GM18498 (cell line): ENCODE results near the gene COL11A2.

ENCODE experiments used
- ATAC-seq: cut with Tn5 transposase; IDR thresholded peaks from one replicate; pipeline ENCODE4 v1.9.1; 2021; ENCODE audit warnings: mild to moderate bottlenecking, moderate library complexity; ENCODE audit not compliant: unreplicated experiment

COL11A2 gene

DNA sequence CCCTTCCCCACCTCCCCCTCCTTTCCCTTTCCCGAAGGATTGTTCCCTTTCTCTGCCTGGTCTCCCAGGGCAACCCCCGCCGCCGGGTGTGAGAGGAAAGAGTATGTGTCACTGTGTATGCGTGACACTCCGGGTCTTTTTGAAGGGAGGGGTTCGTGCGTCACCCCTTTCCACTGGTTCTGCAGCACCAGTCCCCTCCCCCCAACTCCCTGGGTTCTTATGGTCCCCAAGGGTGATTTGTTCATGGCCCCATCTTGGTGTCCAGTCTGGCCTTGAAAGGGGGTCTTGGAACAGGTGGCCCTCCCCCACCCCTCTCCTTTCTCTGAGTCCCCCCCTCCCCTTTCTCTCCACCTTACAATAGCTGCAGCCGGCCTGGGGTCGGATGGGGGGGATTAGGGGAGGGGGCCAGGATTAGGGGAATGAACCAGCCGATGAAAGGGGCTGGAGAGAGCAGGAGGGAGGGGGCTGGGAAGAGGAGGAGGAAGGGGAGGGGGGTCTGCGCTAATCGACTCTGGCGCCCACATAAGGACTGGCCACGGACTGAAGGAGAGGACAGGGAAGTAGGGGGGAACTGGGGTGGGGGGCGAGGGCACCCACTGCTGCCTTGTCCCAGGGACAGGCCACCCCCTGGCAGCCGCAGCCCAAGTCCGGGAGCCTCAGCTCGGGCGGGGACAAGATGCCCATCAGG, 14.7 kb upstream of the COL11A2 start:
- no peak for ATAC-seq

DNA sequence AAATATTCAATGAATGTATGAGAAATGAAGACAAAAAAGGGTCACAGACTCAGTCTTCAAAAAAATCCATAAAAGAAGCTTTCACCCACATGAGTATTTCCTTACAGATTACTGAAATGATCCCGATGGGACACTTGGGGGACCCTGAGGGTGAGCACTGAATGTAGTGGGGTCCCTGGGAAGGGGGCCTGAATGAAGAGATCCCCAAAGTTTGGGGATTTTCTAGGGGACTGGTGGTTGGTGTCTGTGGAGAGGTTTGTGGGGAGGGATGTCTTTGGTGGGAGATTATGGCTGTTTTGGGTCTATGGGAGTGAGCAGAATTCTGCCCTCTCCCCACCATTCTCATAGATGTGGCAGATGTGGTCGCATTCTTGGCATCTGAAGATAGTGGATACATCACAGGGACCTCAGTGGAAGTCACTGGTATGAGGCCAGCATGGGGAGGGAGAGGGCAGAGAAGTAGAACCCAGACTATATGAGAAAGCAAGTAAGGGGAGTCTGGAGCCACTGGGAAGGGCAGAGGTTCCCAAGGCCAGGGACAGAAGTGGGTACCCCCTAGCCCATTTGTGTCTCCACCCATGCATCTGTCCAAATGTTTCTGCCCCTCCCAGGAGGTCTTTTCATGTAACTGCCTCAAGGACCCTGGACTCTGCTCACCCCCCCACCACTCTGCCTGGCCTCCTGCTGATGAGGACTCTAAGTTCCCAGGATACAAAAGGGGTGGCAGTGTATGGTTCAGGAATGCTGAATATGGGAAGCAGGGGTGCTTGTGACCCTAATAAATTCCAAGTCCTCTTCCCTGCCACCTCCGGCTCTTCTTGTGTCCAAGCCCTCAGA, 14.0 kb upstream of the COL11A2 start:
- ATAC-seq = no peak

DNA sequence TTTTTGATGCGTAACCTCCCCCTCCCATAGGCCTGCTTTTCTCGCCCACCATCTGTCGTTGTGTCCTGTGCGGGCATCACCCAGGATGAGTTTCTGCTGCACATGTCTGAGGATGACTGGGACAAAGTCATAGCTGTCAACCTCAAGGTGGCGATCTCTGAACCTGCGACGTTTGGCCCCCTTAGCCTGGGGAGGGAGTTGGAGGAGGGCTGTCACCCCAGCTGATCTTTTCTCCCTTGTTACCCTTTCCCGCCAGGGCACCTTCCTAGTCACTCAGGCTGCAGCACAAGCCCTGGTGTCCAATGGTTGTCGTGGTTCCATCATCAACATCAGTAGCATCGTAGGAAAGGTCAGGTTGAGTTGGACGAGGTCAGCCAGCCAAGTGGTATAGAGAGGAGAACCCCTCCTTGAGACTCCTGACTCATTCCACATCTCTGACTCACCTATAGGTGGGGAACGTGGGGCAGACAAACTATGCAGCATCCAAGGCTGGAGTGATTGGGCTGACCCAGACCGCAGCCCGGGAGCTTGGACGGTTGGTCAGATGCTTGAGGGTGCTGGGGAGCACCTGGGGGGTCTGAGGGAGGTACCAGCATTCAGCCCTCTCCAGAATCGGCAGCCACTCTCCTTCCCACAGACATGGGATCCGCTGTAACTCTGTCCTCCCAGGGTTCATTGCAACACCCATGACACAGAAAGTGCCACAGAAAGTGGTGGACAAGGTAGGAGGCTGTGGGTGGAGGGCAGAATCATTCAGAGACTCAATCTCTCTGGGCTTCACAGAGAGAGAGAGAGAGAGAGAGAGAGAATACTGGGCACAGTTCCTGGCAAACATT, 13.1 kb upstream of the COL11A2 start:
- ATAC-seq = no peak

DNA sequence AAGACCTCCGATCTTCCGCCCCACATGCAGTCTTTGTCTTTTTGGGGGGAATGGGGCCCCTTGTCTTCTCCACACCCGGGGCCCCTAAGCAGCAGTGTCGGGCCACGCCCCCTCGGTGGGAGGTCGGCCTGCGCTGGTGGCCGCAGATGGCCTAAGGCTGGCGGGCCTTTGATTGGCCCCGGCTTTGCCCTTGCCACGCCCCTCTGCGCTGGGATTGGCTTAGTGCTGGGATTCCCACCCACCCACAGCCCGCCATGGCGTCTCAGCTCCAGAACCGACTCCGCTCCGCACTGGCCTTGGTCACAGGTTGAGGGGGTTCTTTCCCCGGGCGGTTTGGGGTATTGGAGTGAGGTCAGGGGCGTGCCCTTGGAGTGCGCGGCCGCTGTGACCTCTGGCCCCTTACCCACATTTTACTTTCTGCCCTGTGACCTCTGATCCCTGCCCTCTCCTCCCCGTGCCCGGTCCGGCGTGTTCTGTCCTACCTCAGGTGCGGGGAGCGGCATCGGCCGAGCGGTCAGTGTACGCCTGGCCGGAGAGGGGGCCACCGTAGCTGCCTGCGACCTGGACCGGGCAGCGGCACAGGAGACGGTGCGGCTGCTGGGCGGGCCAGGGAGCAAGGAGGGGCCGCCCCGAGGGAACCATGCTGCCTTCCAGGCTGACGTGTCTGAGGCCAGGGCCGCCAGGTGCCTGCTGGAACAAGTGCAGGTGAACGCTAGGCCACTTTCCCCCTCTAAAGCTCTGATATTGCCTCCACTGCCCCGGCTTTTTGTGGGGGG, 12.3 kb upstream of the COL11A2 start, which contains the start of gene HSD17B8:
HSD17B8 (plus strand) TSS at position 241 of the 776 bp plus-strand sequence; CDS start at position 255, 14 bp downstream.
- peak; percentile 52 for ATAC-seq

DNA sequence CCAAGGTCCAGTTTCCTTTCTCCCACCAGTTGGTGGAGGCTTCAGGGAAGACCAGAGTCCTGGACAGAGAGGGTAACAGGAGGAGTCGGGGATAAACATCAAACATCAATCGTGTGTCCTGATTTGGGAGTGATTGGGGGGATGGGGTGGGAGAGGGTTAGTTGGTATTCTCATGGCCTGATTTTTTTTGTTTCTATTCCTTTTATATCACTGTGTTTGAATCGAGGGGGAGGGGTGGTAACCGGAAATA, 11.8 kb upstream of the COL11A2 start:
- no peak for ATAC-seq

DNA sequence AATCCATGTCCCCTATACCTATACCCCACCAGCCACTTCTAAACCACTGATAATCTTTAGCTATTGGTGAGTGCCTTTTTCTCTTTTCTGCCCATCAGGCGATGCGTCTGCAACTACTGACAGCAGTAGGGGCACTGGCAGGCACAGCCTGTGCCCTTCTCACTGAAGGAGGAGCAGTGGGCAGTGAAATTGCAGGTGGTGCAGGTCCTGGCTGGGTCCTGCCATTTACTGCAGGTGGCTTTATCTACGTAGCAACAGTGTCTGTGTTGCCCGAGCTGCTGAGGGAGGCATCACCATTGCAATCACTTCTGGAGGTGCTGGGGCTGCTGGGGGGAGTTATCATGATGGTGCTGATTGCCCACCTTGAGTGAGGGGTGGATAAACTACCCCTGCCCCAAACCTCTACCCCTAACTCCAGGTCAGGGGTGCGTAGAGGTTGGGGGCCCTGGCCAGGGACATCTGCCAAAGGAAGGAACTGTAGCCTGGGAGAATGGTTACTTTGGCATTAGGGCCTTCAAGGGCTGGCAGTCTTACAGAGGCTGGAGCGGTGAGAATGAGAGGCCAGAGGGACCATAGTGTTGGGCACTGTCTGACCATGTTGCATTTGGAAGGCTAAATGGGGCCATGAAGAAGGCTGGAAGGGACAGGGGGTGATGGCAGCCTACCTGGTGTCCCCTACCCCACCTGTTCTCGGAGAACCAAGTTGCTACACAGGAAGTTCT, 11.3 kb upstream of the COL11A2 start:
- ATAC-seq = no peak

DNA sequence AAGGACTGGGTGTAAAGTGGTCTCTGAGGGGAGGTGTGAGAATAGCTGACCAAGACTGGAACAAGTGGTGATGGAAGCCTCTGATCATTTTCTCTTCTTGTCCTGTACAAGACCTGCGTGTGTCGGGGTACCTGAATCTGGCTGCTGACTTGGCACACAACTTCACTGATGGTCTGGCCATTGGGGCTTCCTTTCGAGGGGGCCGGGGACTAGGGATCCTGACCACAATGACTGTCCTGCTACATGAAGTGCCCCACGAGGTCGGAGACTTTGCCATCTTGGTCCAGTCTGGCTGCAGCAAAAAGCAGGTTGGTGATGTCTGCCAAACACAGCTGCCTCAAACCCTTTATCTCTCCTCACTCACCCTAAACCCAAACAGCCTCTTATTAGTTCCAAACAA, 10.5 kb upstream of the COL11A2 start:
- ATAC-seq = no peak

DNA sequence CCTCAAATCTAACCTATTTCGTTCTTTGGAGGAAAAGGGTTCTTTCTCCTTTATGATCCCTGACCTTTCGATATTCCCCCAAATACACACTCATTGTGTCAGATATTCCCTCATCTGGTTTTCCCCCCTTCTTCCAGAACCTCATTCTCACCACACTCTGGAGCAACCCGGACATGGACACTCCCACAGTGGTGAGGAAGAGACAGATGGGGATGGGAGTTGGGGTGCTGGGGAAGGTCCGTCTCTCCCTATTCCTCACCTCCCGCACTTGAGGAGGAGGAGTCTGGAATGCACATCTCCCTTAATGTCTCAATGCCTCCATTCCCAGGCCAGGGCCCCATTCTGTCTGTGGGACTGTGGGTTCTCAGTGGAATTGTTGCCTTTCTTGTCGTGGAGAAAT, 9.7 kb upstream of the COL11A2 start:
- no peak for ATAC-seq

DNA sequence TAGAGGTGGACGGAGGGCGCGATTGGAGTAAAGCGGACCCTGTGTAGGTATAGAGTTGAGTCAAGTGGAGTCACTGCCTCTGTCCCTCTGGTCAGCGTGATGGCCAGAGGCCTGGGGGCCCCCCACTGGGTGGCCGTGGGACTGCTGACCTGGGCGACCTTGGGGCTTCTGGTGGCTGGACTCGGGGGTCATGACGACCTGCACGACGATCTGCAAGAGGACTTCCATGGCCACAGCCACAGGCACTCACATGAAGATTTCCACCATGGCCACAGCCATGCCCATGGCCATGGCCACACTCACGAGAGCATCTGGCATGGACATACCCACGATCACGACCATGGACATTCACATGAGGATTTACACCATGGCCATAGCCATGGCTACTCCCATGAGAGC, 8.9 kb upstream of the COL11A2 start:
- no peak for ATAC-seq

DNA sequence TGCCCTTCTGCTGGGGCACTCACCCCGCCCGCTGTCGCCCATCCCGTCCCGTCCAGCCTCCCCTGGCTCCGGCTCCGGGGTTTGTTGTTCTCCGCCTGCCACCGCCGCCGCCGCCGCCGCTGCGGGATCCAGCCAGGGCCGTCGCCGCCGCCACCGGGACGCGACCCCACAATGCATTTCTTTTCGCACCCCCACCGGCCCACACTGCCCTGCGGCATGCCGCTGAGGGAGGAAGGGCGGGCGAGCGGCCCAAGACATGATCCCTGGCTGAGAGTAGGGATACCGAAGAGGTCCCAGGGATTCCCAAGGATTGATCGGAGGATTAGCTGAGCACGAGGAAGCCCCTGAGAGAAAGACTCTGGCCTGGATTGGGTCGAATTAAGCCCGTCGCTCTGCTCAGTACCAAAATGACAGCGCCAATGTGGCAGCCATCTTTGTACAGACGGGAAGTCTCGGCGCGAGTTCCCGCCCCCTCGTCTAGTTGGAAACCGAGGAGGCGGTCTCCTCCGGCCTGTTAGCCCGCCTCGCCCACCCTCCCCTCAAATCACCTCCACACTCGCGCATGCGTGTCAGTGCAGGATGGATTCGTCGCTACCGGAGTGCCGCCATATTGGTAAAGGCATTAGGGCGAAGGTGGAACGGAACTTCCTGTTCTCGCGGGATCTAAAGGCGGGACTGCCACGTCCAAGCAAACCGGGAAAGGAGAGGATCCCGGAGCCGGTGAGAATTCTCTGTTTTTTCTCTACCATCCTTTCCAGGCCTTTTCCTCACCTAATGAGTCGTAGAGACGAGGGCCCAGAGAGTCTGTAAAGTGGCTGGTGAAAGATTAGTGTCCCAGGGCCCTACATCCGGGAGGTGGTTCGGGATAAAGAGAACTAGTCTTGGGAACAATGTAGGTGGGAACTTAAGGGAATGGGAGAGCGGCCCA, 8.2 kb upstream of the COL11A2 start, which contains the start of the genes RXRB and SLC39A7:
RXRB (minus strand) TSS at position 447 of the 928 bp plus-strand sequence; CDS start at position 258, 189 bp downstream.
SLC39A7 (plus strand) TSS at position 649 of the 928 bp plus-strand sequence. CDS start 379 bp downstream, outside the sequence.
- ATAC-seq = peak; percentile 65

DNA sequence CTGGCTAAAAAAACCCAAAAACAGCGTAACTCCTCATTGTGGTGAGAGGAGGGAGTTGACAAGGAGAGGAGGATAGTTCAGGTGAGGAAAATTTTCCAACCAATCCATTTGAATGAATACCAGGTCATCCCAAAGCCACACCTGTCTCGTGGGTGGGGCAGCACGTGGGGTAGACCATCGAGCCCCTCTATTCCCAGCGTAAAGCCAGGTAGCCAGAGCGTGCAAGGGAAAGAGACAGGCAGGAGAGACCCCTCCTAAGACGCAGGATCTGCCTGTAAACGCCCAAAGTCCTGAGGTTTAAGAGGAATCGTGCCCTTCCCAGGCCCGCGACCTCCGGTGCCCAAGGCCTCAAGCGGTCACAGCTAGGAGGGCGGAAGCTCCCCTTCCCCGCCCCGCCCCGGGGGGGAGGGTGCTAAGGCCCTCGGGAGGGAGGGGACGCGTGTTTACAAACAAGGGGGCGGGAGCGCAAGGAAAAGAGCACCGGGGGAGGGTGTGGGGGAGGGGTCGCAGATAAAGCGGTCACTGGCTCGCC, 7.5 kb upstream of the COL11A2 start:
- peak; percentile 30 for ATAC-seq

DNA sequence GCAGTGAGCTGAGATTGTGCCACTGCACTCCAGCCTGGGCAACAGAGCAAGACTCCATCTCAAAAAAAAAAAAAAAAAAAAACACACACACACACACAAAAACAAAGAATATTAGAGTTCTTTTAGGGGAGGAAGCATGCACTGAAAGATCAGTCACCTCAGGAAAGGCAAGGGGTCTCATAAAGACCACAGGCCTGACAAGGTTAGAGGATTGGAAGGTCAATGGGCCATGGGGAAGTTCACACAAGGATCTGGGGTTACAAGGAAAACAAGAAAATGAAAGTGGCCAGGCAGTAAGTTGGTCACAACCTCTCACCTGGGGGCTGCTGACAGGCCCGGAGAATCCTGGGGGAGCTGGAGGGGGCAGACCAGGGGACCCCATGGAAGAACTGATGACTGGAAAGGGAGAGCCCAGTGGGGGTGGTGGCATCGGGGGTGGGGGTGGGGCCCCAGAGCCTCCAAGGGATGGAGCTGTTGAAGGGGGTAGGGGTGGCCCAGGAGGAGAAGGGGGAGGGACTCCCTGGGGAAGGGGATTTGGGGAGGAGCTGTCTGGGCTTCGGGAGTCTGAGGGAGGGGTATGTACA, 6.7 kb upstream of the COL11A2 start:
- no peak for ATAC-seq

DNA sequence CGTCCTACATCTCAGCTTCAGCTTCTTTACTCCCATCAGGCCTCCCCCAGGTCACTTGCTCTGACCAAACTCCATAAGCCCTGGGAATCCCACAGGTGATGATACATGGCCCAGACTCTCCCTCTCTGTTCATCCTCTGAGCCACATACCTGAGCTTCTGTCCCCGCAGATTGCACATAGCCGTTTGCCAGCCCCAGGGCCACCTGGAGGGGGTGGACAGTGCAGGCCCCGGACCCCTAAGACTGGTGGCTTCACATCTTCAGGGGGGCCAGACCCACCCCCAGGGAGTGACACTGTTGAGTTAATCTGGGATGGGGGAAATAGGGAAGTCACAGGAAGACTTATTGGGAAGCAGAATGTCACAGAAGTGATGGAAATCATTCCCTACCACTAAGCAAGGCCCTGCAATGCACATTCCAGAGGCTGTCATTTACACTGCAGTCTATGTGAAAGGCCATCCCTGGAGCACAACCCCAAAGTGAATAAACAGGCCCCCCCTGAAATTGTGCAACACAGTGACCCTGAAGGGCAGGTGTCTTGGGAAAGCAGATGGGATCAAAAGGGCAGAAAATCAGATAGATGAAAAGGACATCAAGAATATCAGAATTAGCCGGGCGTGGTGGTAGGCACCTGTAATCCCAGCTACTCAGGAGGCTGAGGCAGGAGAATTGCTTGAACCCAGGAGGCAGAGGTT, 6.0 kb upstream of the COL11A2 start:
- ATAC-seq = no peak

DNA sequence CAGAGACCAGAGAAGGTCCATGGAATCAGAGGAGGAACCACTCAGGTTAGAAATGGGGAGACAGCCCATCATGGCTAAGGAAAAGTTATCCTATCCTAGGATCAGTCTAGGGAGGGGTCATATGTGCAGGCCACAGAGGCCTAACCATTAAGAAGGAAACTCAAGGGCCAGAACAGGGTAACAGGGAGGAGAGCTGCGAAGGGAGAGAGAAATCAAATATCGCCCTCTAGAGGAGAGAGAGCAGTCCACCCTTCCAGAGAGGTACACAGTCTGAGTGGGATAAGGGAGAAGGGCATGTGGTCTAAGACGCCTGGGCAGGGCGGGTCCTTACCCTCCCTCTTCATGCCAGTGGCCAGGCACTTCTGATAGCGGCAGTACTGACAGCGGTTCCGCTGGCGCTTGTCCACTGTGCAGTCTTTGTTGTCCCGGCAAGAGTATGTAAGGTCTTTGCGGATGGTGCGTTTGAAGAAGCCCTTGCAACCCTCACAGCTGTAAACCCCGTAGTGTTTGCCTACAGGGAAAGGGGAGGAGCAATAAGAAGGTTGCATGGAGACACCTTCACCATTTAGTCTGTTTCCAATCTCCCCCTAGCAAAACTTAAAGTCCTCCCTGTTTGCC, 5.3 kb upstream of the COL11A2 start:
- no peak for ATAC-seq

DNA sequence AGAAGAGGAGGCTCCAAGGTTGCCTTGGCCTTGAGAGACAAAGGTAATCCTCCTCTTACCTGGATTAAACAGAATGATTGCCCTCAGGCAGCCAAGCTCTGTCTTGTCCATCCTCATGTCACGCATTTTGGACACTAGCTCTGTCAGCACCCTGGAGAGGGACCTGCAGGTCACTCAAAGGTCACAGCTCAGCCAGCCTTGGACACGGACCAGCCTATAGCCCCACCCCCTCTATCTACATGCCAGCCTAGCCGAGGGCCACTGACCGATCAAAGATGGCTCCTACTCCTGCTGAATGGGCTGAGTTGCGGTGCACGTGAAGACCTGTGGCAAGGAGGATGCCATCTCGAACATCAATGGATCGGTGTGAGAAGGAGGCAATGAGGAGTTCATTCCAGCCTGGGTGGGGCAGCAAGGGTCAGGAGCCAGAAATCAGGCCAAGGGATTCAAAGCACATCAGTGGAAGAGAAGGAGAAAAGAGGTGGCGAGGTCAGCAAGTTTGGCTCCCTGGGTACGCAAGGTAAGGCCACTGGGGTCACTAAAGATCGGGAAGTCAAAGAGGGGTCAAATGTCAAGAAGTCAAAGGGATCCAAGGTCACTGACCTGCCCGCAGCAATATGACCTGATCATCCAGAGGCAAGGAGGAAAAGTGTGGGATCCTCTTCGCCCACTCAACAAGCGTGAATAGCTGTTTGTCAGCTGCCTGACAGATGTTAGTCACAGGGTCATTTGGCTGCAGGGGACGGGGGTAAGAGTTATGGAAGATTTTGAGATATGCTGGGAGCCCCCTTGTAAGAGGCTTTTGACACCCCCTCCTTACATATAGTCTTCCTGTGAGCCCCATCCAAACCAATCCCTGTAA, 3.3 kb upstream of the COL11A2 start:
- no peak for ATAC-seq

DNA sequence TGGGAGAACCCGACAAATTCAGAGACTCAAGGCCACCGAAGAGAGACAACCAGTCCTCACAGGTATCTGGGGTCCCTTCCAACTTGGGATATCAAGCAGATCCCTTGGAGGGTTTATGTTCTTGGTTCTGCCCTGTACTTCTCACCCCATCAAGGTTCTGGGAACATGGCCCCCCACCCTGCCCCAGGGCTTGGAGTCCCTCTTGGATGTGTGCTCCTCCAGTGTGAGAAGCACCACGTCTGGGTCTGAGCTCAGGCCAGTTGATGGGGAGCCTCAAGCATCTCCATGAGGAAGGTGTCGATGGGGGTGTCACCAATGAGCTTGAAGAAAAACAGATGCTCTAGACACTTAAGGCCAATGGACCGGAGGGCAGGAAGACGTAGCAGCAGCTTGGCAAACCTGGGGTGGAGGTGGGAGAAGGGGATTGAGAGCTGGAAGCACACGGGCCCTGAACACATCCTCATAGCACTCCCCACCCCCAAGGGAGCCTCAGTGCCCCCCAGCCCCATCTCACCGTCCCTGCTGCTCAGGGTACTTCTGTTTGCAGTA, 2.2 kb upstream of the COL11A2 start:
- no peak for ATAC-seq
